Measurements from ENCODE around the gene STARD13. TPM values are rescaled to one million over a fixed set of nuclear protein-coding genes. Genes with fewer than 3 reads are reported as not detected.

STARD13 gene
- total and polyA plus RNA-seq, 8 donors: 4.4 to 158 (median 44.0) TPM

DNA sequence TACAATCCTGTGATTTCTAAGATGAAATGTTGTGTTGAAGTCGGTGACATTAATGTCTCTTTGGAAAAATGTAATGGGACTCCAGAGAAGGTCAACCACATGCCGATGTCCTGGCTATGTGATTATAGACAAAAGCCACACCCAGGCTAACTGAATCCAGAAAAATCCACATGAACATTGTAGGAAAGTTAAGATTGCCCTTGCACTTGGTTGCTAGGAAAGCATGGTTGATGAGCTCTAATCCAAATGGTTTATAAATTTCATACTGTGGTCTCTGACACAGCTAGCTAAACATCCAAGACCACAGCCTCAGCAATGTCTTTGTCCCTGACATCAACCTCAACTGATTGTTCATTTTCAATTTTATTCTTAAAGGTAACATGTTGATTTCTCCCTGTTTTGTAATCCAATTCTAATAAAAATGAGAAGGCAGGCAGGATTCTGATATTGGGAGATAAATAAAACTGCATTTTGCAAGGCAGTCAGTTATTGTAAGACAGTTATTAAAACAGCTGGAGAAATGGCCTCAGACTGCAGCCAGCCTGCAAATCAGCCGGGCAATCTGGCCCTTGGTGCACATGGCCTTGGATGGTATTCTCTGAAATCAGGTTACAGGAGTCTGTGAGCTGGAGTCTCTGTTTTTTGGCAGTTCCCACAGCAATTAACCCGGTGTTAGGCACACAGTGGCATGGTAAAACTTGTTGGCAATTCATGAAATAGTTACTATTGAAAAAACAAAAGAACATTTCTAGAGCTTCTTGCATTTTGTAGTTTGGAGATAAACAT, 93.9 kb downstream of the STARD13 start:
- Histone ChIP-seq H3K4me3 (no peak overlapping the region), H3K36me3 (peaks cover 0 to 4% (median 0%) of the 10 kb centered on the region in 4 donors), H3K9me3 (no peaks in the 10 kb centered on the region), H3K4me1 (peaks cover 22 to 100% (median 65%) of the 10 kb centered on the region in 4 donors), H3K27ac (peak overlapping the region in 4 of 5 donors; percentile 0 to 44 (median 32)), H3K27me3 (no peaks in the 10 kb centered on the region)
- no peak for DNase-seq
- intact Hi-C loops (cut with DNase I; ENCODE audit: low total_unique reads): no loop called here
- 57 to 67% (median 65%) methylated on average over 4 of the region's 4 CpGs for WGBS, 5 donors
- TF ChIP-seq POLR2AphosphoS5 (IDR thresholded peaks at IDR 0.05) (no peak), EP300 (IDR thresholded peaks at IDR 0.05) (no peak), POLR2A (IDR thresholded peaks at IDR 0.05) (no peak)
- TF ChIP-seq, protein P1, sequence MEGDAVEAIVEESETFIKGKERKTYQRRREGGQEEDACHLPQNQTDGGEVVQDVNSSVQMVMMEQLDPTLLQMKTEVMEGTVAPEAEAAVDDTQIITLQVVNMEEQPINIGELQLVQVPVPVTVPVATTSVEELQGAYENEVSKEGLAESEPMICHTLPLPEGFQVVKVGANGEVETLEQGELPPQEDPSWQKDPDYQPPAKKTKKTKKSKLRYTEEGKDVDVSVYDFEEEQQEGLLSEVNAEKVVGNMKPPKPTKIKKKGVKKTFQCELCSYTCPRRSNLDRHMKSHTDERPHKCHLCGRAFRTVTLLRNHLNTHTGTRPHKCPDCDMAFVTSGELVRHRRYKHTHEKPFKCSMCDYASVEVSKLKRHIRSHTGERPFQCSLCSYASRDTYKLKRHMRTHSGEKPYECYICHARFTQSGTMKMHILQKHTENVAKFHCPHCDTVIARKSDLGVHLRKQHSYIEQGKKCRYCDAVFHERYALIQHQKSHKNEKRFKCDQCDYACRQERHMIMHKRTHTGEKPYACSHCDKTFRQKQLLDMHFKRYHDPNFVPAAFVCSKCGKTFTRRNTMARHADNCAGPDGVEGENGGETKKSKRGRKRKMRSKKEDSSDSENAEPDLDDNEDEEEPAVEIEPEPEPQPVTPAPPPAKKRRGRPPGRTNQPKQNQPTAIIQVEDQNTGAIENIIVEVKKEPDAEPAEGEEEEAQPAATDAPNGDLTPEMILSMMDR (IDR thresholded peaks at IDR 0.05): no peak

DNA sequence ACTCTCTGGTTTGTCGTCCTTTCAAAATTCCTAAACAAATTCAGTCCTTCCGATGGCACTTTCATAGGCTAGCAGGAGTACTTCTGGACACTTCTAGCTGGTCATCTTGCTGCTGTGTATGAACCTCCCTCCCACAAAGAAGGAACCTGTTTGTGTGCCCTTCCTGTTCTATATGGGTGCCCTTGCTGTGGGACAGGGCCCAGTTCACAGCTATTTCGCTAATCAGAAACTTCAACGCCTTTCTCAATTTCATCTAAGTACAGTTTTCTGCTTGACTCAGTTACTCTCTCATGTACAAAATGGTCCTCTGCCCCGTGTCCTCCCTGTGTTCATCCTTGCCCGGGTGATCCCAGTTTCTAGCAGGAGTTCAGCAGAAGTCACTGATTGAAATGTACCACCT, 96.1 kb downstream of the STARD13 start:
- Histone ChIP-seq H3K4me1 (peaks cover 8 to 99% (median 55%) of the 10 kb centered on the region in 4 donors), H3K36me3 (peaks cover 0 to 4% (median 0%) of the 10 kb centered on the region in 4 donors), H3K27ac (peak overlapping the region in 4 of 5 donors; percentile 5 to 51 (median 42)), H3K27me3 (no peaks in the 10 kb centered on the region), H3K9me3 (no peaks in the 10 kb centered on the region), H3K4me3 (no peak overlapping the region)
- WGBS, 5 donors: 84 to 94% (median 90%) methylated on average over 6 of the region's 6 CpGs
- no peak for DNase-seq
- TF ChIP-seq, protein P1 (IDR thresholded peaks at IDR 0.05): no peak
- TF ChIP-seq POLR2A (IDR thresholded peaks at IDR 0.05): no peak
- no peak for TF ChIP-seq EP300 (IDR thresholded peaks at IDR 0.05)
- TF ChIP-seq POLR2AphosphoS5 (IDR thresholded peaks at IDR 0.05): no peak
- intact Hi-C loops (cut with DNase I; ENCODE audit: low total_unique reads): no loop called here

DNA sequence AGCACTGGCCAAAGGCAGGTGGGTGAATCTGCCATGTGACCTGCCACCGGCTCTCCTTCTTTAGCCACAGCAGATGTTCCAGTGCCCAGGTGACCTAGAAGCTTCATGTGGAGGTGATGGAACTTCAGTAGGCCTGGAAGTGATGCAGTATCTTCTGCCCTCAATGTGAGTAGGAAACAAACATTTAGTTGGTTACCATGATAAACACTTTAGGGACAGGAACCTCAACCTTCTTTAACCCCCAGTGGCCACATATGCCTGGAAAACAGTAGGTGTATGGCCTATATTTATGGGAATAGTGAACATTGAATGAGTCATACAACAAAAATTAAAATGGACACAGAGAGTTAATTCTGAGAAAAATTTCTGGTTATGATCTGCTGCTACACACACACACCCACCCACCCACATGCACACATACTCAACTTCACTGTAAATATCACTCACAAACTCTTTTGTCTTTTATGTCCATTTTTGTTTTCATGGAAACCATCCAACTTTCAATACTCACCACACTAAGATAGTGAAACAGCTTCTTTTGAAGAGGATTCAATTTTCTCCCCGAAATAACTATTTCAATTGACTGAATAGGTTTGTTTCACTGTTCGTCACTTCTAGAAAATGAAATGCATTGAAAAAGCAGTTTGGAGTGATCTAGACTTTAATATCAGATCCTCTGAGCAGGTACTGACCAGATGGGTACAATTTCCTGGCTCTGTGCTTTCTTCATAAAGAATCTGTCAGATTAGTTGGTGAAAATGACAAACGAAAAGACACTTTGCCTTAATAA, 97.3 kb downstream of the STARD13 start:
- Histone ChIP-seq H3K27me3 (no peaks in the 10 kb centered on the region), H3K36me3 (peaks cover 0 to 4% (median 0%) of the 10 kb centered on the region in 4 donors), H3K4me1 (peaks cover 6 to 97% (median 51%) of the 10 kb centered on the region in 4 donors), H3K27ac (peak overlapping the region in 3 of 5 donors; percentile 46 to 51 (median 50)), H3K4me3 (no peak overlapping the region), H3K9me3 (no peaks in the 10 kb centered on the region)
- 61 to 76% (median 72%) methylated on average over 4 of the region's 4 CpGs for WGBS, 5 donors
- intact Hi-C loops (cut with DNase I; ENCODE audit: low total_unique reads): no loop called here
- TF ChIP-seq POLR2A (IDR thresholded peaks at IDR 0.05) (no peak), EP300 (IDR thresholded peaks at IDR 0.05) (no peak), POLR2AphosphoS5 (IDR thresholded peaks at IDR 0.05) (no peak)
- TF ChIP-seq, protein P1 (IDR thresholded peaks at IDR 0.05): no peak
- no peak for DNase-seq

DNA sequence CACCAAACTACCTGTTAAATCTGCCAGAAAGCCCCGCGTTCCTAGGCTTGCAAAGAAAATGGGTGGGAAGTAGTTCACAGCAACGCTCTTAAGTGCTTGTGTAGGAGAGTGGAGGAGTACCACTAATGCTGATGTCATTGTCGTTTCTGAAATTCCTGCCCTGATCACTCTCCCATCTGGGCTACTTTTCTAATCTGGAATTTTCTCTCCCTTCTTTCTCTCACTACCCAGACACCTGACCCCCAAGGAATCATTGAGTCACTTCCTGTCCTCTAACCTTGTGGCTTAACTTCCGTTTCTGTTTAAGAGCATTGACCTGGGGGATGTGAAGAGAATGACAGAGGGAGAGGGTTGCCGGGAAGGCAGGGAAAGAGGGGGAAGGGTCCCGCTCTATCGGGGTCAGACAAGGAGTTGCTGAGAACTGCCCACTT, 98.7 kb downstream of the STARD13 start:
- no peak for TF ChIP-seq POLR2A (IDR thresholded peaks at IDR 0.05)
- TF ChIP-seq, protein P1 (IDR thresholded peaks at IDR 0.05): no peak
- TF ChIP-seq EP300 (IDR thresholded peaks at IDR 0.05): no peak
- no peak for TF ChIP-seq POLR2AphosphoS5 (IDR thresholded peaks at IDR 0.05)
- Histone ChIP-seq H3K27me3 (no peaks in the 10 kb centered on the region), H3K4me1 (peaks cover 6 to 92% (median 52%) of the 10 kb centered on the region in 4 donors), H3K36me3 (peaks cover 0 to 4% (median 0%) of the 10 kb centered on the region in 4 donors), H3K27ac (peak overlapping the region in 3 of 5 donors; percentile 16 to 39 (median 17)), H3K4me3 (no peak overlapping the region), H3K9me3 (no peaks in the 10 kb centered on the region)
- DNase-seq: peak in 1 of 2 donors; percentile 60
- intact Hi-C loops (cut with DNase I; ENCODE audit: low total_unique reads): no loop called here
- 64 to 74% (median 69%) methylated on average over 8 of the region's 8 CpGs for WGBS, 5 donors

Data from stomach (tissue), 9 donors.